HEK293T (cell line): ENCODE results near the gene CACNG8.

ENCODE experiments used
- L3MBTL2 ChIP-seq: fragments of 450-650 bp; conservative IDR thresholded peaks from 2 replicates; pipeline ENCODE4 v1.6.1; 2016; ENCODE audit warnings: mild to moderate bottlenecking
- LEF1 ChIP-seq: fragments of 450-650 bp; IDR thresholded peaks from 2 replicates; pipeline ENCODE4 v1.6.1; 2017; ENCODE audit warnings: mild to moderate bottlenecking, borderline replicate concordance

DNA sequence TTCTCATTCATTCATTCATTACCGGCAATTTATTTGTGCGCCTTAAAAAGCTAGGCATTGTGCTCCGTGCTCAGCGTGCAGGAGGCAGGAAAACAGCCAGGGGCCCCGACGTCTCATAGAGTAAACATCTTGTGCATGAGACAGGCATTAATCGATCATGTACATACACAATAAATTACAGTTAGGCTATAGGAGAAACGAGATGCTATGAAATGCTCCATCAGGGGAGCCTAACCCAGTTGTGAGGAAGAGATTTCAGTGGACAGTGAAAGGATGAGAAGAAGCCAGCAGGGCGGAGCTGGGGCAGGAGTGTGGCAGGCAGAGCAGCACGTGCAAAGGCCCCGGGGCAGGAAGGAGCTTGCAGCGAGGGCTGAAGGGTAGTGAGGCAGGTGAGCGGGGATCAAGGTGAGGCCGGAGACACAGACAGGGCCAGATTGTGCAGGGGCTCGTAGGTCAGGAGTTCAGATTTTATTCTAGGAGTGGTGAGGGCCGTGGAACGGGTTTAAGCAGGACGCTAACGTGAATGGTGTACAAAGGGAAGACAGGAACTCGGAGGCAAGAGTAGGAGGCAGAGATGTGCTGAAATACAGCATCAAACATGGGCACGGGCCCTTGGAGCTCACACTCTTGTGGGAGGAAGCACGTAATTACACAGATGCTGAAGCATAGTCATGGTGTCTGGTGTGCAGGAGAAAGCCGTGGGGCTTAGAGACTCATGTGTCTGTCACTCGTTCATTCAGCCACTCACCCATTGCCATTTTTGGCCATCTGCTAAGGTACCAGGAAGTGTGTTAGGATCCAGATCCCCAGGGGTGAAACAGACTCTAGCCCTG, 20.9 kb downstream of the CACNG8 start:
- TF ChIP-seq L3MBTL2 = no peak
- no peak for TF ChIP-seq LEF1
